DND-41 (cell line): ENCODE data around the gene GRAMD4.

Source experiments
- EZH2 ChIP-seq: IDR thresholded peaks from 3 replicates; pipeline ENCODE4 v1.6.1; 2012; ENCODE audit warnings: borderline replicate concordance, low read depth, mild to moderate bottlenecking, moderate library complexity, low read length, inconsistent platforms; ENCODE audit not compliant: severe bottlenecking
- TF ChIP-seq, protein P1 (sequence below): IDR thresholded peaks from 2 replicates; pipeline ENCODE4 v1.5.1; 2012; ENCODE audit warnings: borderline replicate concordance, low read length, moderate library complexity, mild to moderate bottlenecking; ENCODE audit not compliant: poor library complexity, severe bottlenecking; ENCODE audit errors: extremely low read depth

DNA sequence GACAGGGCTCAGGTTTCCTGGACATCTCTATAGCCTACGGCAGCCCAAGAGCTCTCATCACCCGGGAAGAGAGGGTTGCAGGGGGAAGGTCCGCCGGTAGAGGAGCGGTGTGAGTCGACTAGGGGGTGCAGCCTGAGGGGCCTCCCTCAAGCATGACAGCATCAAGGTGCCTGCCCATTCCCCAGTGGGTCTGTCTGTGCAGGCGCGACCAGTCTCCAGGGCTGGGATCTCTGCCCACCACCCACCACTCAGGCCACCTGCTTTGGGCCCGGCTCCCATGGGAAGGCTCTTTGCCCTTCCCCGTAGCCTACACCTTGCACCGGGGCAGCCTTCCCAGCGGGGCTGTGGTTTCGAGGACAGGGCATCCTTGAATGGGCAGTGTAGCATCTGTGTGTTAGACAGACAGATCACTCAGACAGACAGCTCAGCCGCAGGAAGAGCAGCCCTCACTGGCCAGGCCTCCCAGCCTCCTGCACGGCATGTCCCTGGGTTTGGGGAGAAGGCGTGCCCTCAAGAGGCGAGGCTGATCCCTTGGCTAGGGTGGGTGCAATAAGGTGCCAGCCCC is 88.7 kb downstream of the GRAMD4 start:
- TF ChIP-seq, protein P1, sequence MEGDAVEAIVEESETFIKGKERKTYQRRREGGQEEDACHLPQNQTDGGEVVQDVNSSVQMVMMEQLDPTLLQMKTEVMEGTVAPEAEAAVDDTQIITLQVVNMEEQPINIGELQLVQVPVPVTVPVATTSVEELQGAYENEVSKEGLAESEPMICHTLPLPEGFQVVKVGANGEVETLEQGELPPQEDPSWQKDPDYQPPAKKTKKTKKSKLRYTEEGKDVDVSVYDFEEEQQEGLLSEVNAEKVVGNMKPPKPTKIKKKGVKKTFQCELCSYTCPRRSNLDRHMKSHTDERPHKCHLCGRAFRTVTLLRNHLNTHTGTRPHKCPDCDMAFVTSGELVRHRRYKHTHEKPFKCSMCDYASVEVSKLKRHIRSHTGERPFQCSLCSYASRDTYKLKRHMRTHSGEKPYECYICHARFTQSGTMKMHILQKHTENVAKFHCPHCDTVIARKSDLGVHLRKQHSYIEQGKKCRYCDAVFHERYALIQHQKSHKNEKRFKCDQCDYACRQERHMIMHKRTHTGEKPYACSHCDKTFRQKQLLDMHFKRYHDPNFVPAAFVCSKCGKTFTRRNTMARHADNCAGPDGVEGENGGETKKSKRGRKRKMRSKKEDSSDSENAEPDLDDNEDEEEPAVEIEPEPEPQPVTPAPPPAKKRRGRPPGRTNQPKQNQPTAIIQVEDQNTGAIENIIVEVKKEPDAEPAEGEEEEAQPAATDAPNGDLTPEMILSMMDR, result no peak
- no peak for TF ChIP-seq EZH2
